ENCODE data around the gene HIGD1B.
"Not testable (repeated sequence)": the region's sequence is repeated elsewhere in the genome, so short reads cannot be mapped to it uniquely, and the experiment has no call there.

Gene HIGD1B

DNA sequence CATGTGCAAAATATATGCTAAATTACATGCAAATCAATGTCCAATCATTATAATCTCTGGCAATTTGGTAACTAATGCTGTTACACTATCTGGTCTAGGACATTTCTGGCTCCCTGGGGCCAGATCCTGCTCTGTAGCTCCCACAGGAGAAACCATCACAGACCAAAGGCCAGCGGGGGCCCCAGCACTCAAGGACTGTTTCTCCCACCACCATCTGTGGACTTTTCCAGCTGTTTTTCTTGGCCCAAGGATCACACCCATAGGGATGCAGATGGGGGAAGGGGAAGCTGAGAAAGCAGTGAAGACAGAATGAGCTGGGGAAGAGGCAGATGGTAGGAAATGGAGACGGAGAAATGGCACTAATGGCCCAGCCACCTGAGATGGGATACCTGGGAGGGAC lies at the start of gene HIGD1B:
TSS of gene HIGD1B (plus strand) at position 298 of the 400 bp plus-strand sequence. CDS start 270 bp downstream, outside the sequence.
- no peak for FAIRE-seq

DNA sequence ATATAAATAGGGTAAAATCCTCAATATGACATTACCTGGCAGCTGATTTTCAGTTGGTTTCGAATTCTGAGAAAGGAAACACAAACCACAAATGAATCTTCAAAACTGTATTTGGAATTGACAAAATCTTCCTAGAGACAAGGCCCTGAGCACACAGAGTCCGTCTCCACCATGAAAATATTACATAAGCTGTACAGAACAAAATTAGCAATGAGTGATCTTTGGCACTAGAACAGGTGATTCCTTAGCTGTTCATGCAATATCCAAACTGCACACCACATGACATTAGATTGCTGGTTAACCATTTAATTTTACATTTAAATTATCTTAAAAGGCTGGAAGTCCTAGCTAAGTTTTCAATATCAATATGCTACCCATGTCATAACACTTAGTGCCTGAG lies 49.3 kb upstream of the HIGD1B start:
- FAIRE-seq, result no peak

DNA sequence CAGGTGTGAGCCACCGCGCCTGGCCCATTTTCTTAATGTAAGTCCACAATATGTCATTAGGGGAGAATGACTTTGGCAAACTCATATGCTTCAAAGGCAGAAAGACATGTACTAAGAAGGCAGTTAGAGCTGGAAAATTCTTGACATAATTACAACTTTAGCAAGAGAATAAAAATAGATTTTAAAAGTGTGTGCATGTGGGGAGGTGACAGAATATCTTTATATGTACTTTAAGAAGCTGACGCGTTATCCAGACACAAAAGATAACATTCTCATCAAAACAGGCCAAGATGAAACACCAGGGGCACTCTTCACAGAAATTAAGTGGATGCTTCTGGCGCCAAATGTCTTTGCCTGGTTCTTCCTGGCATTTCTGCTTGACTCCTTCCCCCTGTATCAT lies 45.8 kb upstream of the HIGD1B start:
- no peak for FAIRE-seq

DNA sequence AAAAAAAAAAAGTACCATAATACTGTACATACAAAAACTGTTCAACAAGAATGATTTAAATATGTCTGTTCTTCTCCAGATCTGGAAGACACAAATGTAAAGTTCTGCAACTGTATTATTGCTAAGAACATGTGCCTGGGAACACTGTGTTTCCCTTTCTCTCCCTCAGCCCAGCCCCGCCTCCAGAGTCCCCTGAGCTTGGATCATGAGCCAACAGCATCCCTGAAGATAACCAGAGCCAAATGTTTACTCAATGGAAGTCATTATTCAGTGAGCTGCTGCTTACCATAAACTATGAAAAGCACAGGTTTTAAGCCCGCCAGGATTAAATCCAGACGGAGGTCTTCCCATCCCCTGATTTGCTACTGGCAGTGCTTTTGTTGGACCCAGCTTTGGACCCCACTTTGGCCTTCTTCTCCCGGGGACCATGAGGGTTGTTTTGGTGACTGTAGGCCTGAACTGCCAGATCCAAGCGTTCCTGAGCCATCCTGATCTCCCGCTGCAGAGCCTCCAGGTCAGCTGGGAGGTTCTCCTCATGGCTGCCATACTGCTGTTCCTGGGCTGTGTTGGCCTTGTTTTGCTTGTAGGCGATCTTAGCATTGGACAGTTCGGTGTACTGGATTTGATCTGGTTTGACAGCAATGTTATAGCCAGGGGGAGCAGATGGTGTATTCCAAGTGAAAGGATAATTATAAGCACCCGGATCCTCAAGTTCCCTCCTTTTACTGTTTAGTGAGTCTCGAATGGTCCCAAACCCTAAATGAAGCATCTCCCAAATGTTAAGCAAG lies 43.2 kb upstream of the HIGD1B start:
- FAIRE-seq, result no peak

DNA sequence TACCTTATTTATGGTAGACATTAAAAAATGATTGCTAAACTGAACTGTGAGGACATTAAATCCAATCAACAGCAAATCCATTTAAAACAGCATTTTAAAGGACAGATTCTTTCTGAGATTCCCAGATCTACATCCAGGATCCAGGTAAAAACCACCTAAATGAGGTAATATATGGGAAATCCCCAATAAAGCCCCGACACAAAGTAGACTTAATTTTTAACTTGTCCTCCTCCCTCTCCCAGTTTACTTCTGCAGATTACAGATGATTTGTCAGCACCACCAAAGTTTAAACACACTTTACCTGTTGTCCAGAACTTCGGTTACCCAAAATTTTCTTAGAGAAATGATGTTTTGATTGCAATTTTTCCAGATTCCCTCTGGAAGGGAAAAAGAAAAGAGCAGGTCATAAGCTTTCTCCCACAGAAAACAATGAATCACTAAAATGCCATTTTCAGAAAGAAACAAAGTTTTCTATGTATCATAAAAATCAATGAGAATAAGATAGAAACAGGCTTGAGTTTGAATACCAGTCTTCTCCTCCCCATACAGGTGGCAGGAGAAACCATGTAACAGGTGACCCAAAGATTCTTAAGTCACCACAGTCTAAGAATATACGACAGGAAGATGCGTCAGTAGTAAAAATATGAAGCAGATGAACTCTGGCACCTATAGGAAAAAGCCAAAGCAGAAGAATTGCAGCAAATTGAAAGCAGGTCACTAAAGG lies 40.4 kb upstream of the HIGD1B start:
- no peak for FAIRE-seq

DNA sequence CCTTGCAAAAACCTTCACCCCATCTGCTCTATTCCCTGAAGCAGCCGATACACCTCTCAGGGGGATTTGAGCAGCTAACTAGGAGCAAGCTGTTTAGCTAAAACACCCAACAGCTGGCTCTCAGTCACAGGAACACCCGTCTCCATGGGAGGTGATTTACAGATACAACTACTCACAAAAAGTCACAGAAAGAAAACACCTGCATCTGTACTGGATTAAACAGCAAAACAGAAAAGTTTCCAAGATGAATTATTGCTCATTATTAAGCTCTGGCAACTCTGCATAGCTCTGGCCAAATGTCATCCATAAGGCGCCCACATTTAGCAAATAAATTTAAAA lies 39.9 kb upstream of the HIGD1B start:
- no peak for FAIRE-seq

DNA sequence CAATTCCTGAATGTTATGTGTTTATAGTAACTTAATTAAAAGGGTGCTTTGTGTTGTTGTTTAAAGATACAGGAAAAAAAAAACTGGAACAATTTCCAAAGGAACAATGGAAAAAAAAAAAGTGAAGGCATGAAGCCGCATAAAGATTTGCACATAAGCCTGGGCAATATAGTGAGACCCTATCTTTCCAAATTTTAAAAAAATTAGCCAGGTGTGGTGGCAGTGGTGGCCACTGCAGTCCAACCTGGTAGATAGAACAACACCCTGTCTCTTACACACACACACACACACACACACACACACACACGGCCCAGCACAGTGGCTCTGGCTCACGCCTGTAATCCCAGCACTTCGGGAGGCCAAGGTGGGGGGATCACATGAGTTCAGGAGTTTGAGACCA lies 39.5 kb upstream of the HIGD1B start:
- FAIRE-seq, result no peak

DNA sequence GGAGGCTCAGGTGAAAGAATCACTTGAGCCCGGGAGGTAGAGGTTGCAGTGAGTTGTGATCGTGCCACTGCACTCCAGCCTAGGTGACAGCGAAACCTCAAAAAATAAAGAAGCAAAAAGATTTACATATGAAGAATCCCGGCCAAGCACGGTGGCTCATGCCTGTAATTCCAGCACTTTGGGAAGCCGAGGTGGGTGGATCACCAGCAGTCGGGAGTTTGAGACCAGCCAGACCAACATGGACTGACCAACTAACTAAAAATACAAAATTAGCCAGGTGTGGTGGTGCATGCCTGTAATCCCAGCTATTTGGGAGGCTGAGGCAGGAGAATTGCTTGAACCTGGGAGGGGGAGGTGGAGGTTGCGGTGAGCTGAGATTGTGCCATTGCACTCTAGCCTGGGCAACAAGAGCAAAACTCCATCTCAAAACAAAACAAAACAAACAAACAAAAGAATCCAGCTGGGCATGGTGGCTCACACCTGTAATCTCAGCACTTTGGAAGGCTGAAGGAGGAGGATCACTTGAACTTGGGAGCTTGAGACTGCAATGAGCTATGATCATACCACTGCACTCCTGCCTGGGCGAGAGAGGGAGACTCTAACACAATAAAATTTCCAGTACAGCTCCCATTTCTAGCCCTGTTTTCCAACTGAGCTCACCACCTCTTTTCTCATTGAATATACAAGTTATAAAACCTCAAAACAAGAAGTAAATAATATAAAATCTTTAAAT lies 38.9 kb upstream of the HIGD1B start:
- FAIRE-seq, result not testable (repeated sequence)

DNA sequence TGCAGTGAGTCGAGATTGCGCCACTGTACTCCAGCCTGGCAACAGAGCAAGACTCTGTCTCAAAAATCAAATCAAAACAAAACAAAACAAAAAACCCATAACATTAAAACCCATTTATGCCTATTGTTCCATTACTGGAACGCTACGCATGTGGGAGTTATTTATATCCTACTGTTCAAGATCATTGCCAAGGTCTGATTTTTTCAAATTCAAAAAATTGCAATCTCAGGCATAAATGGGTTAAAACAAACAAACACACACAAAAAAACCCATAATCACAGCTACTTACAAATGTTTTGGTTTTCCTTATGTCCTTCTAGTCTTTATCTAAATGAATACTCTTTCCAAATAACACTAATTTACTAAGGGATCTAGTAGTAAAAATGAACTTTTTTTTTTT lies 35.4 kb upstream of the HIGD1B start:
- FAIRE-seq, result no peak

DNA sequence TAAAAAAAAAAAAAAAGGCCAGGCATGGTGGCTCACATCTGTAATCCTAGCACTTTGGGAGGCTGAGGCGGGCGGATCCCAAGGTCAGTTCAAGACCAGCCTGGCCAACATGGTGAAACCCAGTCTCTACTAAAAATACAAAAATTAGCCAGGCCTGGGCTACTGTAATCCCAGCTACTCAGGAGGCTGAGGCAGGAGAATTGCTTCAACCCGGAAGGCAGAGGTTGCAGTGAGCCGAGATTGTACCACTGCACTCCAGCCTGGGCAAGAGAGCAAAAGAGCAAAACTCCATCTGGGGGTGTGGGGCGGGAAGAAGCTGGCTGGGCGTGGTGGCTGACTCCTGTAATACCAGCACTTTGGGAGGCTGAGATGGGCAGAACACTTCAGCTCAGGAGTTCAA lies 29.2 kb upstream of the HIGD1B start:
- FAIRE-seq, result not testable (repeated sequence)

DNA sequence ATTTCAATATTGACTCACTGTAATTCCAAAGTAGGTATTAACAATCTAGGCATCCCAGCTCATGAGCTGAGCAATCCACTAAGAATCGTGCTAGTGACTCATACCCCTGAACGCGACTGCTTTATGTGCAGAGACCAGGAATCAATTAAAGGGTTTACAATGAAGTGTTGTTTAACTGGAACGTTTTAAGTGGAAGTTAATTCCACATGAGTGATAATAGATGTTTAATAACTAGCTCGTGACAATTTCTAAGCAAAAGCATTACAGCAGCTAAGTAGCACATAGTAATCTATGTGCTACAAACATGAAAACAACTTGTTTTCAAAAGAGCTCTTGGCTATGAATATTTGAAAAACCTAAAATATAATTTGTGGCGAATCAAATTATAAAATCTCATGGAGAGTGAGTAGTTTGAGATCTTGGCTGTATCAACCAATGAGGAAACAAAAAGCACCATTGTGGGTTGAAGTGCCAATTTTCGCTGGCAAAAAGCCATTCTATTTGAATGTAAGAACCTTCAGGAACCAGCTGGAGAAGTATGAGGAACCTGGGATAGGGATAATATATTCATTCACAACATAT lies 27.0 kb upstream of the HIGD1B start:
- peak; percentile 95 for FAIRE-seq

DNA sequence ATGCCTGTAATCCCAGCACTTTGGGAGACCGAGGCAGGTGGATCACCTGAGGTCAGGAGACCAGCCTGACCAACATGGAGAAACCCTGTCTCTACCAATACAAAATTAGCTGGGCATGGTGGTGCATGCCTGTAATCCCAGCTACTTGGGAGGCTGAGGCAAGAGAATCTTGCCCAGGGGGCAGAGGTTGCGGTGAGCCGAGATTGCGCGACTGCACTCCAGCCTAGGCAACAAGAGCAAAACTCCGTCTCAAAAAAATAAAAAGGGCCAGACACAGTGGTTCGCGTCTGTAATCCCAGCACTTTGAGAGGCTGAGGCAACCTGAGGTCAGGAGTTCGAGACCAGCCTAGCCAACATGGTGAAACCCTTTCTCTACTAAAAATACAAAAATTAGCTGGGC lies 22.4 kb upstream of the HIGD1B start:
- not testable (repeated sequence) for FAIRE-seq

DNA sequence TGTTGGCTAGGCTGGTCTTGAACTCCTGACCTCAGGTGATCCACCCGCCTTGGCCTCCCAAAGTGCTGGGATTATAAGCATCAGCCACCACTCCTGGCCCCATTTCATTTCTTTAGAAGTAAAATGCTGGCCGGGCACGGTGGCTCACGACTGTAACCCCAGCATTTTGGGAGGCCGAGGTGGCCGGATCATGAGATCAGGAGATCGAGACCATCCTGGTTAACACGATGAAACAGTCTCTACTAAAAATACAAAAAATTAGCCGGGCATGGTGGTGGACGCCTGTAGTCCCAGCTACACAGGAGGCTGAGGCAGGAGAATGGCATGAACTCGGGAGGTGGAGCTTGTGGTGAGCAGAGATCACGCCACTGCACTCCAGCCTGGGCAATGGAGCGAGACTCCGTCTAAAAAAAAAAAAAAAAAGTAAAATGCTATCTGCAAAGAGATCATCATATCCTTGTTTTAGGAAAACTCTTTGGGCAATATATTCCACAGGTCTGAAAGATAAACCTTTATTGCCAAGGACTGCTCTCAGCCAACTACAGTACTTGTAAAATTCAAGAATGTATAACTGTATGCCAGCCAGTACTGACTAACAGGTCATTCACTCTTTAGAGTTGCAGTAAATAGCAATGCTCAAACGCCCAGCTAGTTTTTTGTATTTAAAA lies 21.4 kb upstream of the HIGD1B start:
- FAIRE-seq, result peak; percentile 57

DNA sequence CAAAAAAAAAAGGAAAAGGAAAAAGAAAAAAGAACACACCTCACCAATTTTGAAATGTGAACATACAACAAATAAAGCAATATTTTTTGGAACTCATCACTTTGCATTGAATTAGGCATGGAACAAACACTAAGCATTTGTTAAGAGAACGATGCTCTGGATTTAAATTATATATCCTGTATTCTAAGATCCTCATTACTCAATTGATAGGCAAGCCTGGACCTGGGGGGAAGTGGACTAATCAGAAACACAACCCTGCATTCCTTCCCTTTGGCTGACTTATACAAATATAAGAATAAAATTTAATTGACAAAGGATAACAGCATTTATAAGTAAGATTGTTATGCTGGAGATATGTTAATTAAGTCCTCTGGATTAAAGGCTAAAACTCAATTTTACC lies 19.8 kb upstream of the HIGD1B start:
- peak; percentile 87 for FAIRE-seq

DNA sequence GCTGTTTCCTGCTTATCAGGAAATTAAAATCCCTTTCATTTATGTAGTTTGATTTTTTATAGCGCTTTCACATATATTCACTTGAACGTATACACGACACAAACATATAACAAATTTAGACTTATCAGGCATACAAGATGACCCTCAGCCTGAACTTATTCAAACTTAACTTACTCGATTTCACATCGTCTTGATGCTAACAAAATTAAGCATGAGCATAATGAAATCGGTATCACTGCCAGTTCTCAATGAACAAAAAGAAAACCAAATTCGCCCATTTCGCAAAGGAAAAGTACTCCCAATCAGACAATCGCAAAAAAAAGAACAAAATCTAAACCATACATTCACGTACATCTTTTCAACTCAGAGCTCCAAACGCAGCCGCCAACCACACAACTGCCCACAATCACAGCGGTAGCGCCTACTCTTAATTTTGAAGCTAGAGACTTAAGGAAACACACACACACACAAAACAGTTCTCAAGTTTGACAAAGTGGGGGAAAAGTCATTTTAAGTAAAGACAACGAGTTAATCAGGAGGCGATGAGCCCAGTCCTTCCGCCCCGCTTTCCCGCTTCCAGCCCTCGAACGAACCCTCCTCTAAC lies 18.7 kb upstream of the HIGD1B start:
- no peak for FAIRE-seq

DNA sequence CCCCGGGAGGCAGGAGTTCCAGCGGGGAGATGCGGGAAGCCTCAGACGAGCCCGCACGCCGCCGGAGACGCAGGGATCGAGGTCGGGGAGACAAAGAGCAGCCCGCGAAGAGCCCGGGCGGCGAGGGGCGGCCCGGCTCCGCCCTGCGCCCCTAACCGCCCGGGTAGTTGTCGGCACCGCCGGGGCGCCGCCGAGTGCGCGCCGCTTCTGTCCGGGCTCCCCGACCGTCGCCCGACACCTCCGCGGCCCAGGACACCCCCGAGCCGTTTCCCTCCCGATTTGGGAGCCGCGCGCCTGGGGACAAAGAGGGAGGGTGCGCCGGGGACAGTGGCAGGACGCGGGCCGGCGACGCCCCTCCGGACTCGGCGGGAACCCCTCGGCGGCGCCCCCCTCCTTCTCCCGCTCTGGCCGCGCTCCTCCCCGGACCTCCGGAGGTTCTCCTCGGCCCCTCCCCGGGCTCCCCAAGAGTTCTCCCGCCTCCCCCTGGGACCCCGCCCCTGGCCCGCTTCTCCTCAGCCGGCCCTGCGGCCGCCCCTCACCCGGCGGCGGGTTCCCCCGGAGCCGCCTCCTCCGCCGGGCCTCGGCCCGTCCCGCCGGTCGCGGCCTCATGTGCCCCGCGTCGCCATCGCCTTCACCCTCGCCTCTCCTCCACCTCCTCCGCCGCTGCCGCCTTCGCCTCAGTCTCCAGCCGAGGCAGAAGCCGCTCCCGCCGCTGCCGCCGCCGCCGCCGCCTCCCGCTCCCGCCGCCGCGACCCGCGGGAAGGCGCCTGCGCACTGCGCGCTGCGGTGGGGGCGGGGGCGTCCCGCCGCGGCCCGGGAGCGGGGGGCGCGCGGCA lies 17.9 kb upstream of the HIGD1B start, which contains the start of gene GJC1:
TSS of gene GJC1 (minus strand) at position 765 of the 836 bp plus-strand sequence. CDS start 24,470 bp downstream, outside the sequence.
- no peak for FAIRE-seq

DNA sequence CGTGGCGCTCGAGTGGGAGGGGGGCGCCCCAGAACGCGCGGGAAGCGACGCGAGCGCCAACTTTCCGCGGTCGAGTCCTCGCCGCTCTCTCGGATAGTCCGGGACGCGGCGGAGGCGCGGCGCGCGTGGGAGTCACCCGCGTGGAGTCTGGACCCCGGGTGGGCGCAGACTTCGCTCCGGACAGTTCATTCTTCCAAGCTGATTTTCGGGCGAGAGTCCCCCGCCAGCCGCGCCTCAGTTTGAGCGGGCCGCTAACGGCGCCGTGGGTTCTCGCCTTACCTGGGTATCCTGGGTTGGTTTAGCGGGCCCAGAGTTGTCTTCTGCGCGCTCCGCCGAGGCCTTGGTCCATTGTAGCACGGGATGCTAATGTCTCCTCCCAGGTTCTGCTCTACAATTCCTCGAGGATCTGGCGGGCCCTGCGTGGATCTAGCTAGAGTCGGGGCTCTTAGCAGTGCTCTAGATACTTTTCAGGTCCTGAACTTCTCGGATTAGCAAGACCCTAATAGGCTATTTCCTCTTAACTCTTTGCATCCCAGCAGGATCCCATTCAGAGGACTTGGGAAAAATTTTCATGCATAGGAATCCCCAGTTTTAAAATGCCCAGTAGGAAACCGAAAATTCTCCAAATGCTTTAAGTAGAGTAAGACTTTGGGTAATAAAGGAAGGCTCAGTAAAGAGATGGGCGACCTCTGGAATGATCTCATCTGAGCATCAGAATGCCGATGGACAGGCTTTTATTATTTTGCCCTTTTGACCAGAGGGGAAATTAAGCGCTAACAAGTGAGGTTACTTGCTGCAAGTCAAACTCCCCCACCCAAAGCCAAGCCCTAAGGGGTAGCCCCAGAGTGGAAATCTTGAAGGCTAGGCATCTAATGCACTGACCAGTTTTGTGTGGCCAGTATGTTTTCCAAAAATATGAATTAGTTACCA lies 17.1 kb upstream of the HIGD1B start:
- FAIRE-seq, result peak; percentile 93

DNA sequence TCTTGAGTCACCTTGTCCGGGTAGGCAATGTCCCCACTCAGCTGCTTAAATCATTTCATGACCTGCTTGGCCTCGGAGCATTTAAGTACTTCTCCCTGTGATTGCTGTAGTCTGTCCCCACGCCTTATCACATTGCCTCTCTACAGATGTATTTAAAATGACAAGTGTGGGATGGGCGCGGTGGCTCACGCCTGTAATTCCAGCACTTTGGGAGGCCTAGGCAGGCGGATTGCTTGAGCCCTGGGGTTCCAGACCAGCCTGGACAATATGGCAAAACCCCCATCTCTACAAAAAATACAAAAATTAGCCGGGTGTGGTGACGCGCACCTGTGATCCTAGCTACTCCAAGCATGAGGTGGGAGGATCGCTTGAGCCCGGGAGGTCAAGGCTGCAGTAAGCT lies 16.3 kb upstream of the HIGD1B start:
- no peak for FAIRE-seq

DNA sequence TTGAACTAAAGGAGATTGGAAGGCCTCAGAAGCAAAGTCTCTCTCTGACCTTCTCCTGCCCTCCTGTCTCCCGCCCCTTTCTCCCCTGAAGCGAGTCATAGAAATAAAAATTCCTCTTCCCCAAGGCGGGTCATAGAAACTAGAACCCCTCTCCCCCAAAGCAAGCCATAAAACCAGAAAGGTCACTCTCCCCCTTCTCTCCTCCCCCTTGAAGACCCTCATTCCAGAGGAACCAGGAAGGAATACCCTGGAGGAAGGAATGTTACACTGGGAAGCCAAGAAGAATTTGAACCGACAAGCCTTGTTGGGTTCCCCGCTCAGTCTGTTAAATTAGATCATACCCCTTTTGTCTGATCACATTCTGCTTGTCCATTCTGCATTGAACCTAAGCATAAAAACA lies 14.9 kb upstream of the HIGD1B start:
- FAIRE-seq, result no peak

DNA sequence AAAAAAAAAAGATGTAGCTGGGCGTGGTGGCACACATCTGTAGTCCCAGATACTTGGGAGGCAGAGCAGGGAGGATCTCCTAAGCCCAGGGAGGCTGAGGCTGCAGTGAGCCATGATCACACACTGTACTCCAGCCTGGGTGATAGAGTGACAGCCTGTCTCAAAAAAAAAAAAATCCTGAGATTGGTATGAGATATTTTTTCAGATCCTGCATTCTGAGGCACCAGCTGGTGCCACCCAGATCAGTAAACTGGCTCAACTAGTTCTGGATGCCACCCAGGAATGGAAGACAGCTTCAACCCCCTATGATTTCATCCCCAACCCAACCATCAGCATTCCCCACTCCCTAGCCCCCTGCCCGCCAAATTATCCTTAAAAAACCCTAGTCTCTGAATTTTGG lies 10.5 kb upstream of the HIGD1B start:
- FAIRE-seq, result no peak
